Body of pancreas (tissue), 4 donors: ENCODE results near the gene MTG1.

Experiments
- CTCF ChIP-seq, 7 experiments: fragments of 450-650 bp in 4 of 7; fragments of 200-600 bp in 3 of 7; sonication (generic) in 3 of 7; IDR thresholded peaks; one replicate each; pipeline ENCODE4 v1.5.1; 2016 to 2019; ENCODE audit warnings: antibody characterized with exemption in 7 of 7
- POLR2A ChIP-seq, 3 donors: fragments of 450-650 bp; IDR thresholded peaks; one replicate each; pipeline ENCODE4 v1.6.1; 2016; ENCODE audit warnings: antibody characterized with exemption in 3 of 3, mild to moderate bottlenecking in 2 of 3

- TF ChIP-seq CTCF (IDR thresholded peaks at IDR 0.05) = no peak
- TF ChIP-seq POLR2A (IDR thresholded peaks at IDR 0.05) = no peak
These were observed 31.1 kb upstream of the MTG1 start for GRCh38 chr10:133362846-133363245.
